Measurements from ENCODE around the gene TRMT10C. TPM values are rescaled to one million over a fixed set of nuclear protein-coding genes. Genes with fewer than 3 reads are reported as not detected.
A peak's percentile ranks its signal among the peaks of the same experiment; 100 is the strongest.

TRMT10C gene
- total and polyA plus RNA-seq, 9 of the 15 experiments (the other 6 are each of a cell fraction or from before 2014, with no cell fraction given), result 48.6 to 106 (median 63.9) TPM

- TF ChIP-seq PKNOX1 (IDR thresholded peaks at IDR 0.05), result peak; percentile 78
- peak in 1 of 2 experiments; percentile 81; a peak in 2 of 3 replicates for TF ChIP-seq CBX3 (IDR thresholded peaks at IDR 0.05; ENCODE audit: borderline replicate concordance in 1 of 2, low read length in 2 of 2)
- no peak for TF ChIP-seq MAFF (IDR thresholded peaks at IDR 0.05; ENCODE audit: low read length)
- TF ChIP-seq NR2C1 (IDR thresholded peaks at IDR 0.05), result no peak
- TF ChIP-seq NR2C1 (tag; IDR thresholded peaks at IDR 0.05), result peak; percentile 22; the same call in 1 of the 2 replicates
- TF ChIP-seq SFPQ (IDR thresholded peaks at IDR 0.05; ENCODE audit: low read depth, low read length), result no peak
- no peak for TF ChIP-seq ARID4B (CRISPR knock-in tag; IDR thresholded peaks at IDR 0.05)
- TF ChIP-seq ELK1 (CRISPR knock-in tag; IDR thresholded peaks at IDR 0.05), result no peak
- no peak for TF ChIP-seq HES1 (IDR thresholded peaks at IDR 0.05; ENCODE audit: low read depth)
- no peak for TF ChIP-seq HDAC6 (IDR thresholded peaks at IDR 0.05; ENCODE audit: low read depth, low read length)
- TF ChIP-seq NFE2 (IDR thresholded peaks at IDR 0.05; ENCODE audit: low read depth), result no peak
- TF ChIP-seq SIN3B (IDR thresholded peaks at IDR 0.05; ENCODE audit: low read depth), result peak; percentile 87
- no peak for TF ChIP-seq HNRNPH1 (optimal IDR thresholded peaks at IDR 0.05; ENCODE audit: low read depth, low read length)
- TF ChIP-seq GABPB1 (CRISPR knock-in tag; IDR thresholded peaks at IDR 0.05), result peak; percentile 95
- no peak for TF ChIP-seq MEF2D (tag; conservative IDR thresholded peaks at IDR 0.05; ENCODE audit: low read depth)
- TF ChIP-seq ZBTB33 (CRISPR knock-in tag; IDR thresholded peaks at IDR 0.05), result 0 out of 2 replicates have a peak, but pooled peaks have one; percentile 20
These were observed at the start of gene TRMT10C (continued) for GRCh38 chr3:101561630-101562328.
